ENCODE data around the gene IRF2BPL. TPM values are rescaled to one million over a fixed set of nuclear protein-coding genes. Genes with fewer than 3 reads are reported as not detected.

Gene IRF2BPL
- total and polyA plus RNA-seq, 2 donors from 2014 or later: 15.7 to 97.1 TPM

GRCh38 chr14:76981670-76982069, 46.8 kb downstream of the IRF2BPL start:
- no peak for TF ChIP-seq CTCF (IDR thresholded peaks at IDR 0.05; ENCODE audit: borderline replicate concordance, extremely low read depth, insufficient read depth)
- H3K27ac ChIP-seq (ENCODE audit: low read depth in 2 of 2, low read length in 2 of 2): no peak overlapping the region
- H3K9me3 ChIP-seq (ENCODE audit: control insufficient read depth in 2 of 3, insufficient read depth in 1 of 3, low read length in 3 of 3): no peaks in the 10 kb centered on the region
- intact Hi-C loops (cut with DNase I): no loop called here
- peaks cover 0 to 10% (median 0%) of the 10 kb centered on the region in 3 donors for H3K4me1 ChIP-seq (ENCODE audit: control insufficient read depth in 2 of 3, insufficient read depth in 2 of 3, low read depth in 1 of 3, low read length in 3 of 3)
- no peak for DNase-seq
- no peaks in the 10 kb centered on the region for H3K27me3 ChIP-seq (ENCODE audit: control insufficient read depth, insufficient read depth, low read length)
- H3K36me3 ChIP-seq (ENCODE audit: control insufficient read depth in 2 of 3, insufficient read depth in 3 of 3, low read length in 3 of 3): no peaks in the 10 kb centered on the region
- H3K4me3 ChIP-seq (ENCODE audit: low read length in 3 of 3): no peak overlapping the region
- H3K9ac ChIP-seq (ENCODE audit: low read length in 3 of 3): no peak overlapping the region
- FAIRE-seq: no peak

GRCh38 chr14:76977793-76978720, 50.5 kb downstream of the IRF2BPL start:
- no peak overlapping the region for H3K4me3 ChIP-seq (ENCODE audit: low read length in 3 of 3)
- H3K9ac ChIP-seq (ENCODE audit: low read length in 3 of 3): no peak overlapping the region
- DNase-seq (peak in 4 of 5 donors; percentile 66 to 89 (median 80)), FAIRE-seq (no peak)
- H3K27ac ChIP-seq (ENCODE audit: low read depth in 2 of 2, low read length in 2 of 2): no peak overlapping the region
- TF ChIP-seq CTCF (IDR thresholded peaks at IDR 0.05; ENCODE audit: borderline replicate concordance, extremely low read depth, insufficient read depth): no peak
- H3K9me3 ChIP-seq (ENCODE audit: control insufficient read depth in 2 of 3, insufficient read depth in 1 of 3, low read length in 3 of 3): no peaks in the 10 kb centered on the region
- intact Hi-C loops (cut with DNase I): no loop called here
- H3K27me3 ChIP-seq (ENCODE audit: control insufficient read depth, insufficient read depth, low read length): no peaks in the 10 kb centered on the region
- H3K36me3 ChIP-seq (ENCODE audit: control insufficient read depth in 2 of 3, insufficient read depth in 3 of 3, low read length in 3 of 3): no peaks in the 10 kb centered on the region
- peaks cover 0 to 4% (median 0%) of the 10 kb centered on the region in 3 donors for H3K4me1 ChIP-seq (ENCODE audit: control insufficient read depth in 2 of 3, insufficient read depth in 2 of 3, low read depth in 1 of 3, low read length in 3 of 3)

- H3K27me3 ChIP-seq (ENCODE audit: control insufficient read depth, insufficient read depth, low read length): no peaks in the 10 kb centered on the region
- H3K9me3 ChIP-seq (ENCODE audit: control insufficient read depth in 2 of 3, insufficient read depth in 1 of 3, low read length in 3 of 3): no peaks in the 10 kb centered on the region
- H3K36me3 ChIP-seq (ENCODE audit: control insufficient read depth in 2 of 3, insufficient read depth in 3 of 3, low read length in 3 of 3): no peaks in the 10 kb centered on the region
- TF ChIP-seq CTCF (IDR thresholded peaks at IDR 0.05; ENCODE audit: borderline replicate concordance, extremely low read depth, insufficient read depth): no peak
- FAIRE-seq: no peak
- H3K9ac ChIP-seq (ENCODE audit: low read length in 3 of 3): no peak overlapping the region
- peaks cover 0 to 4% (median 0%) of the 10 kb centered on the region in 3 donors for H3K4me1 ChIP-seq (ENCODE audit: control insufficient read depth in 2 of 3, insufficient read depth in 2 of 3, low read depth in 1 of 3, low read length in 3 of 3)
- no peak overlapping the region for H3K4me3 ChIP-seq (ENCODE audit: low read length in 3 of 3)
- intact Hi-C loops (cut with DNase I): no loop called here
- peak in 2 of 5 donors; percentile 59 to 64 for DNase-seq
- peak overlapping the region in 1 of 2 donors; percentile 13 for H3K27ac ChIP-seq (ENCODE audit: low read depth in 2 of 2, low read length in 2 of 2)
These were observed 52.1 kb downstream of the IRF2BPL start for GRCh38 chr14:76976240-76977005.

Measured in kidney (tissue), 14 donors.